ENCODE results near the gene DLK1. TPM values are rescaled to one million over a fixed set of nuclear protein-coding genes. Genes with fewer than 3 reads are reported as not detected.

DLK1 gene
- total RNA-seq, 2 donors from 2014 or later, result not detected

DNA sequence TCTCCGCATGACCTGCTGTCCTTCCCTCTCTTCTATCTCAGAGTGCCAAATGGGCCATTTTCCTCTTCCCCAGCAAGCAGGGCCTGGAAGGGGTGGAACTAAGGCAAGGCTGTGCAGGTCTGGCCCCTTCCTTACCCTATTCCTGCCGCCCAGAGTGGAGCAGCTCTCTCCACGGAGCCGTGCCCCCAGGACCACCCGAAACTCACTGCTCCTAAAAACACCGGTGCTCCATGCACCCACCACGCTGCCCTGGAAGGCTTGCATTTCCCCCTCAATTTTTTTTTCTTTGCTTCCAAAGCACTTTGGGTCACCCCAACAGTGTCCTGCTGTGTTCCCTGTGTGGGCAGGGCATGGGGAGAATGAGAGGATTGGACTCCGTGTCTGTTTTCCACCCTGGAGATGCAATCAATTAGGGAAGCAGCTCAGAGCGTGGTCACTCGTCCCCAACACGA, 50.7 kb downstream of the DLK1 start:
- Histone ChIP-seq H3K4me1 (ENCODE audit: control insufficient read depth in 1 of 2, low read depth in 2 of 2) (no peaks in the 10 kb centered on the region), H3K27me3 (replicated peaks; ENCODE audit: insufficient read depth) (no peaks in the 10 kb centered on the region), H3K36me3 (no peaks in the 10 kb centered on the region), H3K9me3 (no peaks in the 10 kb centered on the region), H3K4me3 (no peak overlapping the region), H3K27ac (no peak overlapping the region)
- ATAC-seq (ENCODE audit: insufficient number of reproducible peaks, low FRiP score, low read depth), result no peak
- DNase-seq (ENCODE audit: low spot score), result no peak
- TF ChIP-seq, protein P1, sequence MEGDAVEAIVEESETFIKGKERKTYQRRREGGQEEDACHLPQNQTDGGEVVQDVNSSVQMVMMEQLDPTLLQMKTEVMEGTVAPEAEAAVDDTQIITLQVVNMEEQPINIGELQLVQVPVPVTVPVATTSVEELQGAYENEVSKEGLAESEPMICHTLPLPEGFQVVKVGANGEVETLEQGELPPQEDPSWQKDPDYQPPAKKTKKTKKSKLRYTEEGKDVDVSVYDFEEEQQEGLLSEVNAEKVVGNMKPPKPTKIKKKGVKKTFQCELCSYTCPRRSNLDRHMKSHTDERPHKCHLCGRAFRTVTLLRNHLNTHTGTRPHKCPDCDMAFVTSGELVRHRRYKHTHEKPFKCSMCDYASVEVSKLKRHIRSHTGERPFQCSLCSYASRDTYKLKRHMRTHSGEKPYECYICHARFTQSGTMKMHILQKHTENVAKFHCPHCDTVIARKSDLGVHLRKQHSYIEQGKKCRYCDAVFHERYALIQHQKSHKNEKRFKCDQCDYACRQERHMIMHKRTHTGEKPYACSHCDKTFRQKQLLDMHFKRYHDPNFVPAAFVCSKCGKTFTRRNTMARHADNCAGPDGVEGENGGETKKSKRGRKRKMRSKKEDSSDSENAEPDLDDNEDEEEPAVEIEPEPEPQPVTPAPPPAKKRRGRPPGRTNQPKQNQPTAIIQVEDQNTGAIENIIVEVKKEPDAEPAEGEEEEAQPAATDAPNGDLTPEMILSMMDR (IDR thresholded peaks at IDR 0.05), result no peak

DNA sequence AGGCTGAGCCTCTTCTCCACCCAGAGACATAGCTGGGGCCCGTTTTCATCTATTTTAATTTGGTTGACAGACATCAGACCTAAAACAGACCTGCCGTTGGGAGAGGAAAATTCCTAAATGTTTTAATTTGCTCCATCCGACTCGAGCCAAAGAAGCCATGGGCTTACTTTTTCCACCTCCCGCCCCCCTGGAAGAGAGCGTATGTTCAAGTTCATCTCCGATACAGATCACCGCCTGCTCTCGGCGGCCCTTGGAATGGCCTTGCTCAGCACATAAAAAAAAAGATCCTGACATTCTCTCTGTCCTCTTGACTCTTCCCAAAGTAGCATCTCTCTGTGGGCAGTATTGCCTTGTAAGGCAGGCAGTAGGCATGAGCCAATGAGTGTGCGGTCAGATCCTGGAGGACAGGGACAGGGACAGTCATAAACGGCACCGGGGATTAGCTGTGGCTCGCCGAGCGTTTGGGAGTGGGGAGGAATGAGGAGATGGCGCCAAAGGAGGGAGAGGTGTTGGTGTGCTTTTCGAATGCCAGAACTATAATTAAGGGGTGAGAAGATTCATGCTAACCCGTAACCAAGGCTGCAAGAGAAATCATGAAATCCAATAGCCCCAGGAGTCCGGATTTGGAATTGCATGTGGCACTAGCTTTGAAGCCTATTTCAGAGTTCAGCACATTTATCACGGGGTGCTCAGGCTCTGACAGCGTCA, 51.3 kb downstream of the DLK1 start:
- Histone ChIP-seq H3K36me3 (no peaks in the 10 kb centered on the region), H3K27ac (no peak overlapping the region), H3K27me3 (replicated peaks; ENCODE audit: insufficient read depth) (no peaks in the 10 kb centered on the region), H3K9me3 (no peaks in the 10 kb centered on the region), H3K4me3 (no peak overlapping the region), H3K4me1 (ENCODE audit: control insufficient read depth in 1 of 2, low read depth in 2 of 2) (no peaks in the 10 kb centered on the region)
- ATAC-seq (ENCODE audit: insufficient number of reproducible peaks, low FRiP score, low read depth) (no peak), DNase-seq (ENCODE audit: low spot score) (no peak)
- TF ChIP-seq, protein P1 (IDR thresholded peaks at IDR 0.05), result no peak

- TF ChIP-seq, protein P1 (IDR thresholded peaks at IDR 0.05), result no peak
Observed at GRCh38 chr14:100778526-100778882, 51.8 kb downstream of the DLK1 start.

DNA sequence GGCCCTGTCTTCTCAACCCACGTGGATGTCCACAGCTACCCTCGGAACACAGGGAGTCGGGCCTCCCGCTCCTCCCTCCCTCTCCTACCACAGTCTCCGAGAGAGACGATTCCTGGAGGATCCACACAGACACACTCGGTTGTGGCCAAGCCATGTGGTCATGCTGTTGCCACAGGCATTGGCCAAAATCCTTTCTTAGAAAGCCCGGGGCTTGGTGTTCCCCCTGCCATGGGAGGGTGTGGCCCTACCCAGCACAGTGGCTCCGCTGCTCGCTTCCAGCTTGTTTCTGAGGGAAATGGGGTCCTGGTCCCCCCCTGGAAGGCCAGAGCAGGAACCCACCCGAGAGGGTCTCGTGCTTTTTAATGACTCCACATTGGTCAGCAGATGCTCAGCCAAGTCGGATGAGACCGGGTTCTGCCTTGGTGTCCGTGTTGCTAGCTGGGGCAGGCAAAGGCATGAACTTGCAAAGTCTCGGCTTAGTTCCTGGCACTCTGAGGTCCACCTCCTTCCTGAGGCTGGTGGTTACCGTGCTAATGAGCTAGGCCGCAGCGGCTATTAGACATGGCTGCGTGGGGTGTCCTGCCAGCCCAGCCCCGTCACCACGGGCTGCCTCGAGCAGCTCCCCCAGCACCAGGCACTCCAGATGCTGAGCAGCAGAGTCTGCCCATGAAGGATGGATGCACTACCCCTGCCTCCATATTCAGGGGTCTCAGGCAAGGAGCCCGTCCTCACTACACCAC, 52.4 kb downstream of the DLK1 start:
- Histone ChIP-seq H3K27ac (no peak overlapping the region), H3K4me1 (ENCODE audit: control insufficient read depth in 1 of 2, low read depth in 2 of 2) (no peaks in the 10 kb centered on the region), H3K27me3 (replicated peaks; ENCODE audit: insufficient read depth) (no peaks in the 10 kb centered on the region), H3K4me3 (no peak overlapping the region), H3K36me3 (no peaks in the 10 kb centered on the region), H3K9me3 (no peaks in the 10 kb centered on the region)
- ATAC-seq (ENCODE audit: insufficient number of reproducible peaks, low FRiP score, low read depth) (no peak), DNase-seq (ENCODE audit: low spot score) (no peak)
- TF ChIP-seq, protein P1 (IDR thresholded peaks at IDR 0.05), result no peak

More at GRCh38 chr14:100778526-100778882, 51.8 kb downstream of the DLK1 start:
- DNase-seq (ENCODE audit: low spot score) (no peak), ATAC-seq (ENCODE audit: insufficient number of reproducible peaks, low FRiP score, low read depth) (no peak)
- no peaks in the 10 kb centered on the region for H3K4me1 ChIP-seq (ENCODE audit: control insufficient read depth in 1 of 2, low read depth in 2 of 2)
- H3K4me3 ChIP-seq, result no peak overlapping the region
- no peaks in the 10 kb centered on the region for H3K9me3 ChIP-seq
- no peak overlapping the region for H3K27ac ChIP-seq
- H3K36me3 ChIP-seq, result no peaks in the 10 kb centered on the region
- no peaks in the 10 kb centered on the region for H3K27me3 ChIP-seq (replicated peaks; ENCODE audit: insufficient read depth)

DNA sequence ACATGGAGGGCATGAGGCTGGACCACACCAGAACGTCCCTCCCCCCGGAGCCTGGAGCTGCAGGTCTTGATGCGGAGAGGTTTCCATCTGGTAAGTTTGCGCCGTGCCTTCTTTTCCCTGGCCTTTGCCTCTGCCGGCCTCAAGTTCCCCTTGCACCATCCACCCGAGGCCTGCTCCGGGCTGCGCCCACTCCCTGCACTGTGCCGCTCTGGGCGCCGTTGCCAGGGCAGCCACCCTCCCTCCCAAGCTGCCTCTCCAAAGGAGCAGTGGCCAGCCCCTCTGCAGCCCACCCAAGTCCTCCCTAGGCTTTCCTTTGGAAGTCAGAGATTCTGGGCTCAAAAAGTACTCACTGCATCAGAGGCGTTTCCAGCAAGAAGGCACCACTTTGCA, 53.0 kb downstream of the DLK1 start:
- no peaks in the 10 kb centered on the region for H3K36me3 ChIP-seq
- no peak for DNase-seq (ENCODE audit: low spot score)
- H3K27ac ChIP-seq, result no peak overlapping the region
- H3K9me3 ChIP-seq, result no peaks in the 10 kb centered on the region
- no peak overlapping the region for H3K4me3 ChIP-seq
- H3K4me1 ChIP-seq (ENCODE audit: control insufficient read depth in 1 of 2, low read depth in 2 of 2), result no peaks in the 10 kb centered on the region
- H3K27me3 ChIP-seq (replicated peaks; ENCODE audit: insufficient read depth), result no peaks in the 10 kb centered on the region
- no peak for ATAC-seq (ENCODE audit: insufficient number of reproducible peaks, low FRiP score, low read depth)
- TF ChIP-seq, protein P1 (IDR thresholded peaks at IDR 0.05), result no peak

Measured in thoracic aorta (tissue), 2 donors.